SH-SY5Y (cell line): ENCODE measurements around the gene NET1.

ENCODE experiments used
- GATA2 ChIP-seq: IDR thresholded peaks from 2 replicates; pipeline ENCODE4 v1.6.1; 2011; ENCODE audit warnings: mild to moderate bottlenecking, low read depth, low read length
- GATA3 ChIP-seq: IDR thresholded peaks from 2 replicates; pipeline ENCODE4 v1.6.1; 2011; ENCODE audit warnings: low read depth, mild to moderate bottlenecking, low read length, moderate library complexity

GRCh38 chr10:5385224-5385623 lies 27.1 kb upstream of the NET1 start:
- TF ChIP-seq GATA3: no peak
- no peak for TF ChIP-seq GATA2
